ENCODE data around the gene ELFN1.

Gene ELFN1

DNA sequence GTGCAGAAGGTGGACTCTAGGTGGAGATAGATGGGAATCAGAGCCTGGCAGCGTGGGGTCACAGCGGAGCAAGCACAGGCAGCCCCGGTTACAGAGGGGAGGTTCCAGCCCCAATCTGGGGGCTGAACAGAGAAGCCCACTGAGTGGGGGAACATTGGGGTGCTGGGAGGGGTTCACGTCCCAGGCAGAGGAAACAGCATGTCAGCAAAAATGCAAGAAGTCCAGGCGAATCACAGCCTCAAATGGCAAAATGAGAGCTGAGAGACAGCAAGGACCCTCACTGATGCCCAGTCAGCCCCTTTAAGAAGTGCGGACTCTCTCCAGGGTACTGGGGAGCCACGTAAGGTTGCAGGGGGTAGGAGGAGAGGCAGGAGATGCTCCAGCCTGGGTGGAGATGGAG is 62.0 kb downstream of the ELFN1 start:
- H3K36me3 ChIP-seq (ENCODE audit: control insufficient read depth, insufficient read depth, low read length): no peaks in the 10 kb centered on the region
- H3K4me3 ChIP-seq (replicated peaks; ENCODE audit: low read depth, low read length): no peak overlapping the region
- TF ChIP-seq, protein P1, sequence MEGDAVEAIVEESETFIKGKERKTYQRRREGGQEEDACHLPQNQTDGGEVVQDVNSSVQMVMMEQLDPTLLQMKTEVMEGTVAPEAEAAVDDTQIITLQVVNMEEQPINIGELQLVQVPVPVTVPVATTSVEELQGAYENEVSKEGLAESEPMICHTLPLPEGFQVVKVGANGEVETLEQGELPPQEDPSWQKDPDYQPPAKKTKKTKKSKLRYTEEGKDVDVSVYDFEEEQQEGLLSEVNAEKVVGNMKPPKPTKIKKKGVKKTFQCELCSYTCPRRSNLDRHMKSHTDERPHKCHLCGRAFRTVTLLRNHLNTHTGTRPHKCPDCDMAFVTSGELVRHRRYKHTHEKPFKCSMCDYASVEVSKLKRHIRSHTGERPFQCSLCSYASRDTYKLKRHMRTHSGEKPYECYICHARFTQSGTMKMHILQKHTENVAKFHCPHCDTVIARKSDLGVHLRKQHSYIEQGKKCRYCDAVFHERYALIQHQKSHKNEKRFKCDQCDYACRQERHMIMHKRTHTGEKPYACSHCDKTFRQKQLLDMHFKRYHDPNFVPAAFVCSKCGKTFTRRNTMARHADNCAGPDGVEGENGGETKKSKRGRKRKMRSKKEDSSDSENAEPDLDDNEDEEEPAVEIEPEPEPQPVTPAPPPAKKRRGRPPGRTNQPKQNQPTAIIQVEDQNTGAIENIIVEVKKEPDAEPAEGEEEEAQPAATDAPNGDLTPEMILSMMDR (IDR thresholded peaks at IDR 0.05; ENCODE audit: insufficient read depth, low read length, poor library complexity, severe bottlenecking): no peak
- no peaks in the 10 kb centered on the region; the same call in 1 of the 2 replicates for H3K27me3 ChIP-seq (replicated peaks; ENCODE audit: control insufficient read depth, insufficient read depth, low read length)
- DNase-seq (ENCODE audit: extremely low read depth, insufficient read length): no peak

DNA sequence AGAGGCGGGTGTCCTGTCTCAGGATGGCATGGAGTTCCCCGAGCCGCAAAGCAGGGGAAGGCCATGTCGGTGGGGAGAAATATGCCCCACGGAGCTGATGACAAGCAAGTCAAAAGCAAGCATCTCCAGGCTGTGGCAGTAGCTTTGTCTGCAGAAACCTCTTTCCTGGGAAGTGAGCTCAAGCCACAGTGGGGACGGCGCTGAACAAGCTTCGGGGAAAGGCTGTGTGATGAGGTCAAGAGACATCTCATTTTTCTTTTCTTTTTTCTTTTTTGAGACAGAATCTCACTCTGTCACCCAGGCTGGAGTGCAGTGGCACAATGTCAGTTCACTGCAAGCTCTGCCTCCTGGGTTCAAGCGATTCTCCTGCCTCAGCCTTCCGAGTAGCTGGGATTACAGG is 62.6 kb downstream of the ELFN1 start:
- Histone ChIP-seq H3K36me3 (ENCODE audit: control insufficient read depth, insufficient read depth, low read length) (no peaks in the 10 kb centered on the region), H3K27me3 (replicated peaks; ENCODE audit: control insufficient read depth, insufficient read depth, low read length) (no peaks in the 10 kb centered on the region; the same call in 1 of the 2 replicates), H3K4me3 (replicated peaks; ENCODE audit: low read depth, low read length) (no peak overlapping the region)
- DNase-seq (ENCODE audit: extremely low read depth, insufficient read length): no peak
- TF ChIP-seq, protein P1 (IDR thresholded peaks at IDR 0.05; ENCODE audit: insufficient read depth, low read length, poor library complexity, severe bottlenecking): no peak

DNA sequence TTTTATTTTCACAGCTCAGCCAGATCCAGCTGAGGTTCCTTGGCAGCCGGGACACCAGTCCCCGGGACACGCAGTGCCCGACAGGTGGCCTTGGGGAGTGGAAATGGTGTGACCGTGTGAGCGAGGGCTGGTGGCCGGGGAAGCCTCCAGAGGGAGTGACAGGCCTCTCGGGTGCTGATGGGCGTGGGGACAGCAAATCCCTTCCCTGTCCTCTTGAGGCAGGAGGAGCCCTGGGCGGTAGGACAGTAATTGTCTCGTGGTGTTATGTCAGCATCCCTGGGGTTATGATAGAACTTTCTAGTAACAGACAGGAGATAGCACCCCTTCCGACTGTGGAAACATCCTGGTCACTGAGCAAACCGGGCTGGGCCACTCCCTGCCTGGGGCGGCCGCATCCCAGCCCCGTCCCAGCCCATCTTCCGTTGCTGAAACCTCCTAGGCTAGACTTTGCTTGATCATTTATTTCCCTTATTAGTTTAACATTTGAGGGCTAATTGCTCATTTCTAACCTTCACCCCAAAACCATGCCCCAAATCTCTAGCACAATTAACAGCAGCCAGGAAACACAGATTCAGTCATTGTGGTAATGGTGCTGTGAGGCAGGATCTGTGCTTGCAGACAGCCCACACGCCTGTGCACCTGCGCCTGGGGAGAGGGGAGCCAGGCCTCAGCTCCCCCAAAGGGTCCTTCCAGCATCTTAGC is 63.3 kb downstream of the ELFN1 start:
- TF ChIP-seq, protein P1 (IDR thresholded peaks at IDR 0.05; ENCODE audit: insufficient read depth, low read length, poor library complexity, severe bottlenecking): no peak
- DNase-seq (ENCODE audit: extremely low read depth, insufficient read length): no peak
- no peaks in the 10 kb centered on the region for H3K36me3 ChIP-seq (ENCODE audit: control insufficient read depth, insufficient read depth, low read length)

GRCh38 chr7:1733908-1734730 is 64.0 kb downstream of the ELFN1 start:
- no peaks in the 10 kb centered on the region; the same call in 1 of the 2 replicates for H3K27me3 ChIP-seq (replicated peaks; ENCODE audit: control insufficient read depth, insufficient read depth, low read length)
- no peaks in the 10 kb centered on the region for H3K36me3 ChIP-seq (ENCODE audit: control insufficient read depth, insufficient read depth, low read length)
- no peak for DNase-seq (ENCODE audit: extremely low read depth, insufficient read length)
- H3K4me3 ChIP-seq (replicated peaks; ENCODE audit: low read depth, low read length): no peak overlapping the region
- TF ChIP-seq, protein P1 (IDR thresholded peaks at IDR 0.05; ENCODE audit: insufficient read depth, low read length, poor library complexity, severe bottlenecking): no peak

More for the DNA sequence above, 63.3 kb downstream of the ELFN1 start:
- Histone ChIP-seq H3K27me3 (replicated peaks; ENCODE audit: control insufficient read depth, insufficient read depth, low read length) (no peaks in the 10 kb centered on the region; the same call in 1 of the 2 replicates), H3K4me3 (replicated peaks; ENCODE audit: low read depth, low read length) (no peak overlapping the region)

- TF ChIP-seq, protein P1 (IDR thresholded peaks at IDR 0.05; ENCODE audit: insufficient read depth, low read length, poor library complexity, severe bottlenecking): no peak
- no peak for DNase-seq (ENCODE audit: extremely low read depth, insufficient read length)
- Histone ChIP-seq H3K36me3 (ENCODE audit: control insufficient read depth, insufficient read depth, low read length) (no peaks in the 10 kb centered on the region), H3K27me3 (replicated peaks; ENCODE audit: control insufficient read depth, insufficient read depth, low read length) (no peaks in the 10 kb centered on the region; the same call in 1 of the 2 replicates), H3K4me3 (replicated peaks; ENCODE audit: low read depth, low read length) (no peak overlapping the region)
Measured at GRCh38 chr7:1735262-1735661, 65.2 kb downstream of the ELFN1 start.
